Measurements from ENCODE around the gene SEMA5B. TPM values are rescaled to one million over a fixed set of nuclear protein-coding genes. Genes with fewer than 3 reads are reported as not detected.

The SEMA5B gene
- total RNA-seq, 1 donor from 2014 or later = not detected

- H3K4me3 Mint-ChIP-seq (ENCODE audit: low read depth) = no peak overlapping the region
- no peak overlapping the region for H3K27ac Mint-ChIP-seq
- H3K4me1 Mint-ChIP-seq (ENCODE audit: low read depth) = no peaks in the 10 kb centered on the region
- no peak for DNase-seq (ENCODE audit: low spot score)
- H3K9me3 Mint-ChIP-seq = no peaks in the 10 kb centered on the region
- no peaks in the 10 kb centered on the region for H3K36me3 Mint-ChIP-seq (ENCODE audit: low read depth)
- intact Hi-C loops (cut with micrococcal nuclease) = loop anchor here (10.0 kb wide), 1 partner anchor 307 kb away; no protein-coding TSS in a partner anchor
- H3K27me3 Mint-ChIP-seq (ENCODE audit: low read depth) = peaks cover 14% of the 10 kb centered on the region
Observed at GRCh38 chr3:122947738-122948137, 79.8 kb downstream of the SEMA5B start.

- no peak overlapping the region for H3K27ac Mint-ChIP-seq
Observed at GRCh38 chr3:122947196-122947595, 80.4 kb downstream of the SEMA5B start.

GRCh38 chr3:122946185-122946584, 81.4 kb downstream of the SEMA5B start:
- Mint-ChIP-seq H3K4me3 (ENCODE audit: low read depth) (no peak overlapping the region), H3K36me3 (ENCODE audit: low read depth) (no peaks in the 10 kb centered on the region)

More at GRCh38 chr3:122947196-122947595, 80.4 kb downstream of the SEMA5B start:
- Mint-ChIP-seq H3K4me3 (ENCODE audit: low read depth) (no peak overlapping the region), H3K27me3 (ENCODE audit: low read depth) (peaks cover 14% of the 10 kb centered on the region), H3K4me1 (ENCODE audit: low read depth) (no peaks in the 10 kb centered on the region), H3K9me3 (no peaks in the 10 kb centered on the region), H3K36me3 (ENCODE audit: low read depth) (no peaks in the 10 kb centered on the region)
- intact Hi-C loops (cut with micrococcal nuclease) = loop anchor here (10.0 kb wide), 1 partner anchor 308 kb away; no protein-coding TSS in a partner anchor
- no peak for DNase-seq (ENCODE audit: low spot score)

GRCh38 chr3:122945230-122945629, 82.3 kb downstream of the SEMA5B start:
- no peaks in the 10 kb centered on the region for H3K9me3 Mint-ChIP-seq
- peaks cover 13% of the 10 kb centered on the region for H3K27me3 Mint-ChIP-seq (ENCODE audit: low read depth)
- no peak for DNase-seq (ENCODE audit: low spot score)

More at GRCh38 chr3:122946185-122946584, 81.4 kb downstream of the SEMA5B start:
- H3K4me1 Mint-ChIP-seq (ENCODE audit: low read depth) = no peaks in the 10 kb centered on the region
- H3K9me3 Mint-ChIP-seq = no peaks in the 10 kb centered on the region
- no peak overlapping the region for H3K27ac Mint-ChIP-seq
- H3K27me3 Mint-ChIP-seq (ENCODE audit: low read depth) = peaks cover 14% of the 10 kb centered on the region
- intact Hi-C loops (cut with micrococcal nuclease) = loop anchor here (10.0 kb wide), 1 partner anchor 309 kb away; no protein-coding TSS in a partner anchor
- no peak for DNase-seq (ENCODE audit: low spot score)

GRCh38 chr3:122944671-122945161, 82.8 kb downstream of the SEMA5B start:
- Mint-ChIP-seq H3K36me3 (ENCODE audit: low read depth) (no peaks in the 10 kb centered on the region), H3K4me1 (ENCODE audit: low read depth) (no peaks in the 10 kb centered on the region), H3K27me3 (ENCODE audit: low read depth) (peaks cover 10% of the 10 kb centered on the region), H3K9me3 (no peaks in the 10 kb centered on the region), H3K4me3 (ENCODE audit: low read depth) (no peak overlapping the region), H3K27ac (no peak overlapping the region)
- intact Hi-C loops (cut with micrococcal nuclease) = loop anchor here (10.0 kb wide), 1 partner anchor 310 kb away; no protein-coding TSS in a partner anchor
- DNase-seq (ENCODE audit: low spot score) = no peak

More at GRCh38 chr3:122945230-122945629, 82.3 kb downstream of the SEMA5B start:
- no peak overlapping the region for H3K27ac Mint-ChIP-seq
- intact Hi-C loops (cut with micrococcal nuclease) = loop anchor here (10.0 kb wide), 1 partner anchor 310 kb away; no protein-coding TSS in a partner anchor
- H3K36me3 Mint-ChIP-seq (ENCODE audit: low read depth) = no peaks in the 10 kb centered on the region
- no peak overlapping the region for H3K4me3 Mint-ChIP-seq (ENCODE audit: low read depth)
- H3K4me1 Mint-ChIP-seq (ENCODE audit: low read depth) = no peaks in the 10 kb centered on the region

GRCh38 chr3:122943828-122944190, 83.8 kb downstream of the SEMA5B start:
- no peaks in the 10 kb centered on the region for H3K36me3 Mint-ChIP-seq (ENCODE audit: low read depth)

GRCh38 chr3:122942937-122943827, 84.4 kb downstream of the SEMA5B start:
- no peaks in the 10 kb centered on the region for H3K36me3 Mint-ChIP-seq (ENCODE audit: low read depth)
- no peaks in the 10 kb centered on the region for H3K4me1 Mint-ChIP-seq (ENCODE audit: low read depth)
- intact Hi-C loops (cut with micrococcal nuclease) = loop anchor here (2.0 to 10.0 kb wide), 2 partner anchors 86 to 312 kb away; no protein-coding TSS in a partner anchor
- H3K4me3 Mint-ChIP-seq (ENCODE audit: low read depth) = no peak overlapping the region
- DNase-seq (ENCODE audit: low spot score) = peak; percentile 15
- peaks cover 10% of the 10 kb centered on the region for H3K27me3 Mint-ChIP-seq (ENCODE audit: low read depth)
- H3K27ac Mint-ChIP-seq = no peak overlapping the region
- H3K9me3 Mint-ChIP-seq = no peaks in the 10 kb centered on the region

More at GRCh38 chr3:122943828-122944190, 83.8 kb downstream of the SEMA5B start:
- intact Hi-C loops (cut with micrococcal nuclease) = loop anchor here (2.0 to 10.0 kb wide), 2 partner anchors 85 to 311 kb away; no protein-coding TSS in a partner anchor
- Mint-ChIP-seq H3K27ac (no peak overlapping the region), H3K27me3 (ENCODE audit: low read depth) (peaks cover 10% of the 10 kb centered on the region), H3K4me1 (ENCODE audit: low read depth) (no peaks in the 10 kb centered on the region), H3K9me3 (no peaks in the 10 kb centered on the region), H3K4me3 (ENCODE audit: low read depth) (no peak overlapping the region)
- DNase-seq (ENCODE audit: low spot score) = no peak

GRCh38 chr3:122942239-122942638, 85.3 kb downstream of the SEMA5B start:
- H3K27me3 Mint-ChIP-seq (ENCODE audit: low read depth) = peaks cover 10% of the 10 kb centered on the region
- intact Hi-C loops (cut with micrococcal nuclease) = loop anchor here (2.0 to 10.0 kb wide), 2 partner anchors 87 to 313 kb away; no protein-coding TSS in a partner anchor
- no peaks in the 10 kb centered on the region for H3K9me3 Mint-ChIP-seq
- H3K36me3 Mint-ChIP-seq (ENCODE audit: low read depth) = no peaks in the 10 kb centered on the region
- H3K27ac Mint-ChIP-seq = no peak overlapping the region
- H3K4me3 Mint-ChIP-seq (ENCODE audit: low read depth) = no peak overlapping the region
- no peaks in the 10 kb centered on the region for H3K4me1 Mint-ChIP-seq (ENCODE audit: low read depth)
- no peak for DNase-seq (ENCODE audit: low spot score)

GRCh38 chr3:122941228-122942206, 86.0 kb downstream of the SEMA5B start:
- Mint-ChIP-seq H3K27ac (no peak overlapping the region), H3K4me3 (ENCODE audit: low read depth) (no peak overlapping the region), H3K36me3 (ENCODE audit: low read depth) (no peaks in the 10 kb centered on the region), H3K4me1 (ENCODE audit: low read depth) (no peaks in the 10 kb centered on the region), H3K27me3 (ENCODE audit: low read depth) (peaks cover 12% of the 10 kb centered on the region), H3K9me3 (no peaks in the 10 kb centered on the region)
- intact Hi-C loops (cut with micrococcal nuclease) = loop anchor here (2.0 to 10.0 kb wide), 2 partner anchors 87 to 313 kb away; no protein-coding TSS in a partner anchor
- no peak for DNase-seq (ENCODE audit: low spot score)

GRCh38 chr3:122940628-122941086, 86.9 kb downstream of the SEMA5B start:
- Mint-ChIP-seq H3K36me3 (ENCODE audit: low read depth) (no peaks in the 10 kb centered on the region), H3K4me1 (ENCODE audit: low read depth) (no peaks in the 10 kb centered on the region), H3K9me3 (no peaks in the 10 kb centered on the region), H3K4me3 (ENCODE audit: low read depth) (no peak overlapping the region), H3K27me3 (ENCODE audit: low read depth) (peaks cover 14% of the 10 kb centered on the region), H3K27ac (no peak overlapping the region)
- intact Hi-C loops (cut with micrococcal nuclease) = loop anchor here (10.0 kb wide), 1 partner anchor 314 kb away; no protein-coding TSS in a partner anchor
- no peak for DNase-seq (ENCODE audit: low spot score)

- peaks cover 11% of the 10 kb centered on the region for H3K27me3 Mint-ChIP-seq (ENCODE audit: low read depth)
- intact Hi-C loops (cut with micrococcal nuclease) = no loop called here
- DNase-seq (ENCODE audit: low spot score) = no peak
- H3K27ac Mint-ChIP-seq = no peak overlapping the region
- no peaks in the 10 kb centered on the region for H3K9me3 Mint-ChIP-seq
- H3K4me1 Mint-ChIP-seq (ENCODE audit: low read depth) = no peaks in the 10 kb centered on the region
- no peaks in the 10 kb centered on the region for H3K36me3 Mint-ChIP-seq (ENCODE audit: low read depth)
- no peak overlapping the region for H3K4me3 Mint-ChIP-seq (ENCODE audit: low read depth)
Observed at GRCh38 chr3:122938783-122939425, 88.7 kb downstream of the SEMA5B start.
